Ishikawa (cell line): ENCODE measurements around the gene NSG2.

Source experiments
- CEBPB ChIP-seq: IDR thresholded peaks from 2 replicates; pipeline ENCODE4 v1.6.1; 2012
- CREB1 ChIP-seq: IDR thresholded peaks from 2 replicates; pipeline ENCODE4 v1.6.1; 2012; ENCODE audit warnings: low read depth
- EGR1 ChIP-seq: IDR thresholded peaks from 2 replicates; pipeline ENCODE4 v1.6.1; 2012
- EP300 ChIP-seq: IDR thresholded peaks from 2 replicates; pipeline ENCODE4 v1.6.1; 2012; ENCODE audit warnings: borderline replicate concordance
- FOXM1 ChIP-seq: IDR thresholded peaks from 2 replicates; pipeline ENCODE4 v1.6.1; 2012; ENCODE audit warnings: low read depth, borderline replicate concordance
- RAD21 ChIP-seq: IDR thresholded peaks from 2 replicates; pipeline ENCODE4 v1.6.1; 2012; ENCODE audit warnings: low read depth
- TAF1 ChIP-seq: IDR thresholded peaks from 2 replicates; pipeline ENCODE4 v1.6.1; 2012; ENCODE audit warnings: low read depth, mild to moderate bottlenecking
- TCF12 ChIP-seq: IDR thresholded peaks from 2 replicates; pipeline ENCODE4 v1.6.1; 2012; ENCODE audit warnings: low read depth
- TEAD4 ChIP-seq: IDR thresholded peaks from 2 replicates; pipeline ENCODE4 v1.6.1; 2012
- YY1 ChIP-seq: IDR thresholded peaks from 2 replicates; pipeline ENCODE4 v1.6.1; 2012; ENCODE audit warnings: low read depth
- ZBTB7A ChIP-seq: IDR thresholded peaks from 2 replicates; pipeline ENCODE4 v1.6.1; 2012; ENCODE audit warnings: low read depth
- TF ChIP-seq, protein P1 (sequence below): IDR thresholded peaks from 2 replicates; pipeline ENCODE4 v1.6.1; 2012
- TF ChIP-seq, protein P2 (sequence below): IDR thresholded peaks from 2 replicates; pipeline ENCODE4 v1.6.1; 2012; ENCODE audit warnings: low read depth, mild to moderate bottlenecking
- TF ChIP-seq, protein P3 (sequence below): IDR thresholded peaks from 2 replicates; pipeline ENCODE4 v1.6.1; 2012

DNA sequence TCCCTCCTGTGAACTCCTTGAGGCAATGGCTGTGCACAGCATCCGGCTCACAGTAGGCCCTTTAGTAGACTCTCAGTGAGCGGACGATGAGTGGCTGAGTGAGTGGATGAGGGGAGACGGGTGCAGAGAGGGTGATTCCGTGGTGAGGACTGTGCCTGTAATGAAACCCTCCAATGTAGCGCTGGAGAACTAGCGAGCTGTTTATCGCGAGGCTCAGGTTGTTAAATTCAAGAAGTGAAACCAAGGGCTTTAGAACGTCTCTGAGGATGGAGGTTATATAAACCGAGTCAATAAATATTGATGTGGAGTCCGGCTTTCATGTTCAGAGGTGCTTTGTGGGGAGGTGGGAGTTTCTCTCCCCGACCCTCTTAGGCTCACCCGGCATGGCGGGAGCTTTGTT, 53.2 kb downstream of the NSG2 start:
- TF ChIP-seq, protein P1, sequence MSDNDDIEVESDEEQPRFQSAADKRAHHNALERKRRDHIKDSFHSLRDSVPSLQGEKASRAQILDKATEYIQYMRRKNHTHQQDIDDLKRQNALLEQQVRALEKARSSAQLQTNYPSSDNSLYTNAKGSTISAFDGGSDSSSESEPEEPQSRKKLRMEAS: no peak
- TF ChIP-seq TCF12 (no peak), TAF1 (no peak), RAD21 (no peak), YY1 (no peak), ZBTB7A (no peak), EP300 (no peak), FOXM1 (no peak), TEAD4 (no peak), CREB1 (no peak), CEBPB (no peak), EGR1 (no peak)
- TF ChIP-seq, protein P2, sequence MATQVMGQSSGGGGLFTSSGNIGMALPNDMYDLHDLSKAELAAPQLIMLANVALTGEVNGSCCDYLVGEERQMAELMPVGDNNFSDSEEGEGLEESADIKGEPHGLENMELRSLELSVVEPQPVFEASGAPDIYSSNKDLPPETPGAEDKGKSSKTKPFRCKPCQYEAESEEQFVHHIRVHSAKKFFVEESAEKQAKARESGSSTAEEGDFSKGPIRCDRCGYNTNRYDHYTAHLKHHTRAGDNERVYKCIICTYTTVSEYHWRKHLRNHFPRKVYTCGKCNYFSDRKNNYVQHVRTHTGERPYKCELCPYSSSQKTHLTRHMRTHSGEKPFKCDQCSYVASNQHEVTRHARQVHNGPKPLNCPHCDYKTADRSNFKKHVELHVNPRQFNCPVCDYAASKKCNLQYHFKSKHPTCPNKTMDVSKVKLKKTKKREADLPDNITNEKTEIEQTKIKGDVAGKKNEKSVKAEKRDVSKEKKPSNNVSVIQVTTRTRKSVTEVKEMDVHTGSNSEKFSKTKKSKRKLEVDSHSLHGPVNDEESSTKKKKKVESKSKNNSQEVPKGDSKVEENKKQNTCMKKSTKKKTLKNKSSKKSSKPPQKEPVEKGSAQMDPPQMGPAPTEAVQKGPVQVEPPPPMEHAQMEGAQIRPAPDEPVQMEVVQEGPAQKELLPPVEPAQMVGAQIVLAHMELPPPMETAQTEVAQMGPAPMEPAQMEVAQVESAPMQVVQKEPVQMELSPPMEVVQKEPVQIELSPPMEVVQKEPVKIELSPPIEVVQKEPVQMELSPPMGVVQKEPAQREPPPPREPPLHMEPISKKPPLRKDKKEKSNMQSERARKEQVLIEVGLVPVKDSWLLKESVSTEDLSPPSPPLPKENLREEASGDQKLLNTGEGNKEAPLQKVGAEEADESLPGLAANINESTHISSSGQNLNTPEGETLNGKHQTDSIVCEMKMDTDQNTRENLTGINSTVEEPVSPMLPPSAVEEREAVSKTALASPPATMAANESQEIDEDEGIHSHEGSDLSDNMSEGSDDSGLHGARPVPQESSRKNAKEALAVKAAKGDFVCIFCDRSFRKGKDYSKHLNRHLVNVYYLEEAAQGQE: no peak
- TF ChIP-seq, protein P3, sequence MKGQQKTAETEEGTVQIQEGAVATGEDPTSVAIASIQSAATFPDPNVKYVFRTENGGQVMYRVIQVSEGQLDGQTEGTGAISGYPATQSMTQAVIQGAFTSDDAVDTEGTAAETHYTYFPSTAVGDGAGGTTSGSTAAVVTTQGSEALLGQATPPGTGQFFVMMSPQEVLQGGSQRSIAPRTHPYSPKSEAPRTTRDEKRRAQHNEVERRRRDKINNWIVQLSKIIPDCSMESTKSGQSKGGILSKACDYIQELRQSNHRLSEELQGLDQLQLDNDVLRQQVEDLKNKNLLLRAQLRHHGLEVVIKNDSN: no peak
